MM.1S (cell line): ENCODE measurements around the gene CARD10.

Experiments used
- DNase-seq: peaks from one replicate; pipeline ENCODE4 v3.0.0-alpha.2; 2015
- H2AFZ ChIP-seq: fragments of 300-600 bp; sonication (generic); 2 replicates; pipeline ENCODE4 v1.6.0; 2016; ENCODE audit warnings: antibody characterized with exemption, low read length
- H3F3A ChIP-seq: fragments of 300-600 bp; sonication (generic); 2 replicates; pipeline ENCODE4 v1.6.1; 2016; ENCODE audit warnings: mild to moderate bottlenecking, antibody characterized with exemption, low read length, moderate library complexity, mixed read lengths; ENCODE audit not compliant: insufficient read depth
- H3K27ac ChIP-seq: fragments of 300-600 bp; sonication (generic); 2 replicates; pipeline ENCODE4 v1.5.1; 2016; ENCODE audit warnings: mild to moderate bottlenecking, low read length
- H3K27me3 ChIP-seq: fragments of 300-600 bp; sonication (generic); replicated peaks from 2 replicates; pipeline ENCODE4 v1.6.0; 2016; ENCODE audit warnings: low read length; ENCODE audit not compliant: insufficient read depth
- H3K36me3 ChIP-seq: fragments of 300-600 bp; sonication (generic); replicated peaks from 2 replicates; pipeline ENCODE4 v1.6.1; 2016; ENCODE audit warnings: mild to moderate bottlenecking, low read length, mixed read lengths; ENCODE audit not compliant: insufficient read depth
- H3K4me1 ChIP-seq: fragments of 300-600 bp; sonication (generic); 2 replicates; pipeline ENCODE4 v1.6.1; 2016; ENCODE audit warnings: low read length, mixed read lengths
- H3K4me2 ChIP-seq: fragments of 300-600 bp; sonication (generic); 2 replicates; pipeline ENCODE4 v1.6.0; 2016; ENCODE audit warnings: low read depth, low read length
- H3K4me3 ChIP-seq: fragments of 300-600 bp; sonication (generic); 2 replicates; pipeline ENCODE4 v1.5.1; 2016; ENCODE audit warnings: low read length, mixed read lengths
- H3K79me2 ChIP-seq: fragments of 300-600 bp; sonication (generic); 2 replicates; pipeline ENCODE4 v1.6.1; 2016; ENCODE audit warnings: mixed run types, low read length, mixed read lengths
- H3K9ac ChIP-seq: fragments of 300-600 bp; sonication (generic); 2 replicates; pipeline ENCODE4 v1.6.1; 2016; ENCODE audit warnings: low read length, mixed read lengths
- H3K9me2 ChIP-seq: fragments of 300-600 bp; sonication (generic); replicated peaks from 2 replicates; pipeline ENCODE4 v1.6.1; 2016; ENCODE audit warnings: mild to moderate bottlenecking, low read length, mixed read lengths; ENCODE audit not compliant: insufficient read depth
- H3K9me3 ChIP-seq: fragments of 300-600 bp; sonication (generic); replicated peaks from 2 replicates; pipeline ENCODE4 v1.6.1; 2016; ENCODE audit warnings: mild to moderate bottlenecking, low read length, mixed read lengths; ENCODE audit not compliant: insufficient read depth
- H4K20me1 ChIP-seq: fragments of 300-600 bp; sonication (generic); 2 replicates; pipeline ENCODE4 v1.6.1; 2016; ENCODE audit warnings: mild to moderate bottlenecking, low read length, moderate library complexity, mixed read lengths; ENCODE audit not compliant: insufficient read depth
- CTCF ChIP-seq: fragments of 300-600 bp; sonication (generic); IDR thresholded peaks from 2 replicates; pipeline ENCODE4 v1.5.1; 2016; ENCODE audit warnings: antibody characterized with exemption, low read length, mixed read lengths
- EZH2 ChIP-seq: fragments of 300-600 bp; sonication (generic); optimal IDR thresholded peaks from 2 replicates; pipeline ENCODE3; 2017; ENCODE audit warnings: low read depth, mild to moderate bottlenecking, antibody characterized with exemption, low read length, mixed read lengths
- EZH2phosphoT487 ChIP-seq: fragments of 300-600 bp; sonication (generic); IDR thresholded peaks from 2 replicates; pipeline ENCODE4 v1.6.1; 2018; ENCODE audit warnings: antibody characterized with exemption, low read length

The CARD10 gene

GRCh38 chr22:37525746-37526350, 6.6 kb upstream of the CARD10 start:
- no peaks in the 10 kb centered on the region for H3K9me2 ChIP-seq
- no peaks in the 10 kb centered on the region for H3K36me3 ChIP-seq
- no peak overlapping the region for H3K4me3 ChIP-seq
- no peak overlapping the region for H3K9ac ChIP-seq
- peaks cover 59% of the 10 kb centered on the region for H3K27me3 ChIP-seq
- H3K79me2 ChIP-seq = no peaks in the 10 kb centered on the region
- no peaks in the 10 kb centered on the region for H3K9me3 ChIP-seq
- H3K4me2 ChIP-seq = no peak overlapping the region
- no peaks in the 10 kb centered on the region for H4K20me1 ChIP-seq
- TF ChIP-seq EZH2 (no peak), EZH2phosphoT487 (no peak), CTCF (no peak)
- H3K4me1 ChIP-seq = no peaks in the 10 kb centered on the region
- no peak for DNase-seq
- H3F3A ChIP-seq = no peaks in the 10 kb centered on the region
- no peak overlapping the region for H3K27ac ChIP-seq
- no peak overlapping the region for H2AFZ ChIP-seq

DNA sequence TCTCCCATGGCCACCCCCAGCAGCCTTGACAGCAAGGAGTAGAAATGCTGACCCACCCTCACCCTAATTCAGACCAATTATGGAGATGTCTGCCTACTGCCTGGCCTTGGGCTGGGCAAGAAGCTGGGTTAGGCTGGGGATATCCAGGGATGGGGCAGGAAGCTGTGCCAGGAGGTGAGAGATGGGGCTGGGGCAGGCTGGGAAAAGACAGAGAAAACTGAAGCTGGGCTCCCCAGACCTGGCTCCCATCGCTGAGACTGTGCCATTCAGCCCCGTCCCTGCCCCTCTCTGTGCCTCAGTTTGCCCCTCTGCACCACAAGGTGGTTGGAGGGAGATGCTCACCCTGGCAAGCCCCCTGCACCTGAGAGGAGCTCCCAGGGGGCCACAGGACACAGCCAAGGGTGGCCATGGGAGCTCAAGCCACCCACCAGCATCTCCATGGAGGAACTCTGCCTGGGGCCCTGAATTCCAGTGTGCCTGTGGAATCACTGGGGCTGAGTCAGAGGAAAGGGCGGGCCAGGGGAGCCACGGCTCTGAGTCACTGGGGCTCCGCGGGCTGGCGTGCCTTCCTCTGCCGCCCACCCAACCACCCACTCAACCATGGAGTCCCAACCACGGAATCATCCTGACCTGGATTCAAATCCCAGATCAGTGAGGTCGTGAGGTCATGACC, 6.0 kb upstream of the CARD10 start:
- Histone ChIP-seq H3K9ac (no peak overlapping the region), H3K79me2 (no peaks in the 10 kb centered on the region), H2AFZ (no peak overlapping the region), H4K20me1 (no peaks in the 10 kb centered on the region), H3K9me2 (no peaks in the 10 kb centered on the region), H3F3A (no peaks in the 10 kb centered on the region), H3K4me1 (no peaks in the 10 kb centered on the region), H3K27ac (no peak overlapping the region), H3K36me3 (no peaks in the 10 kb centered on the region), H3K27me3 (peaks cover 65% of the 10 kb centered on the region), H3K4me3 (no peak overlapping the region), H3K9me3 (no peaks in the 10 kb centered on the region), H3K4me2 (no peak overlapping the region)
- no peak for TF ChIP-seq EZH2
- DNase-seq = no peak

DNA sequence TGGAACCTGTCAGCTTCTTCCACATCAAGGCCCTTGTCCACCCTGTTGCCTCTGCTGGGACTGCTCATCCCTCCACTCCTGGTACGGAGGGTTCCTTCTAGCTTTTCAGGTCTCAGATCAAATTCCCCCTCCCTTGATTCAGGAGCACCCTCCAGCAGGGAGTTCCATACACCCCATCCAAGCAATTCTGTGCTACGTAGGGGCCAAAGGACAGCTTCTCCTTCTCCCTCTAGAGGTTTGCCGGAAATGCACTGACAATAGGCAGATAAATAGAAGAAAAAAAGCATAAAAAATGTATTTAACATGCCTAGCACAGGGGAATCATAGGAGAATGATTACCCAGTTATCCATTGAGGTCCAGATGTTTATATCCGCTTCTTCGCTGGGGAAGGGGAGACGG, 3.3 kb upstream of the CARD10 start:
- Histone ChIP-seq H3F3A (no peaks in the 10 kb centered on the region), H2AFZ (no peak overlapping the region), H3K4me3 (no peak overlapping the region), H3K9me2 (no peaks in the 10 kb centered on the region), H4K20me1 (no peaks in the 10 kb centered on the region), H3K9ac (no peak overlapping the region), H3K9me3 (no peaks in the 10 kb centered on the region), H3K36me3 (no peaks in the 10 kb centered on the region), H3K27ac (no peak overlapping the region), H3K79me2 (no peaks in the 10 kb centered on the region), H3K27me3 (peaks cover 88% of the 10 kb centered on the region), H3K4me1 (no peaks in the 10 kb centered on the region), H3K4me2 (no peak overlapping the region)
- DNase-seq = no peak
- no peak for TF ChIP-seq EZH2
- no peak for TF ChIP-seq EZH2phosphoT487
- TF ChIP-seq CTCF = no peak

- no peak overlapping the region for H3K27ac ChIP-seq
- no peaks in the 10 kb centered on the region for H3K36me3 ChIP-seq
- no peaks in the 10 kb centered on the region for H3K4me1 ChIP-seq
- no peaks in the 10 kb centered on the region for H4K20me1 ChIP-seq
- no peaks in the 10 kb centered on the region for H3K79me2 ChIP-seq
- no peak overlapping the region for H3K4me2 ChIP-seq
- H3K9me2 ChIP-seq = no peaks in the 10 kb centered on the region
- H3K4me3 ChIP-seq = no peak overlapping the region
- no peak for TF ChIP-seq EZH2phosphoT487
- no peak for TF ChIP-seq CTCF
- no peak for TF ChIP-seq EZH2
- H3F3A ChIP-seq = no peaks in the 10 kb centered on the region
- no peak overlapping the region for H2AFZ ChIP-seq
- H3K9ac ChIP-seq = no peak overlapping the region
- no peaks in the 10 kb centered on the region for H3K9me3 ChIP-seq
- DNase-seq = no peak
- H3K27me3 ChIP-seq = peaks cover 91% of the 10 kb centered on the region
These were observed 2.1 kb upstream of the CARD10 start for GRCh38 chr22:37521236-37521739.
